ENCODE measurements around the gene NUP43. TPM values are rescaled to one million over a fixed set of nuclear protein-coding genes. Genes with fewer than 3 reads are reported as not detected.
A peak's percentile ranks its signal among the peaks of the same experiment; 100 is the strongest.

NUP43 gene
- total RNA-seq, 2 donors from 2014 or later = 8.6 to 22.8 TPM

DNA sequence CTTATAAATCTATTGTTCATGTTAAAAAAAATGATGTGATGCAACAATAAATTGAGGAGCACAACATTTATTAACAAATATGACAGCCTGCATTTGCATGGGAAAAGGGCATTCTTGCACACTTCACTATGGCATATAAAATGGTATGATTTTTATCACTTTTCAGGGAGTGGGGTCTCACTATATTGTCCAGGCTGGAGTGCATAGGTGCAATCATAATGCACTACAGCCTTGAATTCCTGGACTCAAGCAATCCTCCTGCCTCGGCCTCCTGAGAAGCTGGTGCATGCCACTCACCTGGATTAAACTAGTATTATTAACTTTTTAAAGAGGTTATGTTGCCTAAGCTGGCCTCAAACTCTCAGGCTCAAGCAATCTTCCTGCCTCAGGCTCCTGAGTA, 11.4 kb downstream of the NUP43 start:
- intact Hi-C loops (cut with DNase I) = no loop called here
- TF ChIP-seq, protein P1, sequence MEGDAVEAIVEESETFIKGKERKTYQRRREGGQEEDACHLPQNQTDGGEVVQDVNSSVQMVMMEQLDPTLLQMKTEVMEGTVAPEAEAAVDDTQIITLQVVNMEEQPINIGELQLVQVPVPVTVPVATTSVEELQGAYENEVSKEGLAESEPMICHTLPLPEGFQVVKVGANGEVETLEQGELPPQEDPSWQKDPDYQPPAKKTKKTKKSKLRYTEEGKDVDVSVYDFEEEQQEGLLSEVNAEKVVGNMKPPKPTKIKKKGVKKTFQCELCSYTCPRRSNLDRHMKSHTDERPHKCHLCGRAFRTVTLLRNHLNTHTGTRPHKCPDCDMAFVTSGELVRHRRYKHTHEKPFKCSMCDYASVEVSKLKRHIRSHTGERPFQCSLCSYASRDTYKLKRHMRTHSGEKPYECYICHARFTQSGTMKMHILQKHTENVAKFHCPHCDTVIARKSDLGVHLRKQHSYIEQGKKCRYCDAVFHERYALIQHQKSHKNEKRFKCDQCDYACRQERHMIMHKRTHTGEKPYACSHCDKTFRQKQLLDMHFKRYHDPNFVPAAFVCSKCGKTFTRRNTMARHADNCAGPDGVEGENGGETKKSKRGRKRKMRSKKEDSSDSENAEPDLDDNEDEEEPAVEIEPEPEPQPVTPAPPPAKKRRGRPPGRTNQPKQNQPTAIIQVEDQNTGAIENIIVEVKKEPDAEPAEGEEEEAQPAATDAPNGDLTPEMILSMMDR (IDR thresholded peaks at IDR 0.05) = no peak
- no peak for TF ChIP-seq POLR2A (IDR thresholded peaks at IDR 0.05)
- H3K4me1 ChIP-seq = no peaks in the 10 kb centered on the region
- no peak overlapping the region for H3K27ac ChIP-seq
- WGBS, 2 donors = 100% methylated on average over 1 of the region's 1 CpG
- no peak for ATAC-seq
- no peak for DNase-seq
- H3K36me3 ChIP-seq (replicated peaks in 1 of 2; ENCODE audit: insufficient read depth in 1 of 2, low read depth in 2 of 2) = peaks cover 0 to 25% of the 10 kb centered on the region in 2 donors
- no peak overlapping the region for H3K4me3 ChIP-seq
- no peaks in the 10 kb centered on the region for H3K9me3 ChIP-seq
- no peaks in the 10 kb centered on the region for H3K27me3 ChIP-seq

DNA sequence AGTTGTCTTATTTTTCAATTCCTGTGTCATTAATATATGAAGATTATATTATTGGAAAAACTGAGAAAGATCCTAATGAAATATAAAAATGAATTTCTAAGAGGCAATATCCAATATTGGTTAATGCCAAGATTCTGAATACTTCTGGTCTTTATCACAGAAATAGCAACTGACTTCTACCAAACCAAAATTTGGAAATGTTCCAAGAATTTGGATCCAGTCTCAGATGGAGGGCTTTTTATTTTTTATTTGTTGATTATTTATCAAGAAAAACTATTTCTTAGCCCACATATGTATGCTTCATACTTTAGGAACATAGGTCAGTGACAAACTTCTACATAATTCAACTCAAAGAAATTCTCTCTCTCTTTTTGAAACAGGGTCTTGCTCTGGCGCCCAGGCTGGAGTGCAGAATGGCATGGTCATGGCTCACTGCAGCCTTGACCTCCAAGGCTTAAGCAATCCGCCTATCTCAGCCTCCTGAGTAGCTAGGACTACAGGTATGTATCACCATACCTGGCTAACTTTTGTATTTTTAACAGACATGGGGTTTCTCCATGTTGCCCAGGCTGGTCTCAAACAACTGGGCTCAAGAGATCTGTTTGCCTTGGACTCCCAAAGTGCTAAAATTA, 13.1 kb downstream of the NUP43 start:
- Histone ChIP-seq H3K27ac (no peak overlapping the region), H3K27me3 (no peaks in the 10 kb centered on the region), H3K4me3 (no peak overlapping the region), H3K4me1 (no peaks in the 10 kb centered on the region), H3K36me3 (replicated peaks in 1 of 2; ENCODE audit: insufficient read depth in 1 of 2, low read depth in 2 of 2) (peaks cover 0 to 33% of the 10 kb centered on the region in 2 donors), H3K9me3 (no peaks in the 10 kb centered on the region)
- ATAC-seq (no peak), DNase-seq (no peak)
- TF ChIP-seq POLR2A (IDR thresholded peaks at IDR 0.05) = no peak
- TF ChIP-seq, protein P1 (IDR thresholded peaks at IDR 0.05) = no peak
- intact Hi-C loops (cut with DNase I) = no loop called here
- WGBS, 2 donors = 80 to 100% methylated on average over 2 of the region's 2 CpGs

DNA sequence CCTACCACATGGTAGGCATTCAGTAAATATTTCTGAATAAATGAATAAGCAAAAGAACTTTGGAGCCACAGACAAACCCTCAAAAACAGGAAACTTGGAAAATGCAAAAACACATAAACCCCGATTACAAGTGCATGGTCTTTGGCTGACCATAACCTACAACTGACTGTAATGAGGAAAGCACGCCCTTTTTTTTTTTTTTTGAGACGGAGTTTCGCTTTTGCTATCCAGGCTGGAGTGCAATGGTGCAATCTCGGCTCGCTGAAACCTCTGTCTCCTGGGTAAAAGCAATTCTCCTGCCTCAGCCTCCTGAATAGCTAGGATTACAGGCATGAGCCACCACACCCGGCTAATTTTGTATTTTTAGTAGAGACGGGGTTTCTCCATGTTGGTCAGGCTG, 16.5 kb downstream of the NUP43 start:
- Histone ChIP-seq H3K27ac (no peak overlapping the region), H3K4me1 (no peaks in the 10 kb centered on the region), H3K4me3 (no peak overlapping the region), H3K36me3 (replicated peaks in 1 of 2; ENCODE audit: insufficient read depth in 1 of 2, low read depth in 2 of 2) (peaks cover 0 to 30% of the 10 kb centered on the region in 2 donors), H3K9me3 (no peaks in the 10 kb centered on the region), H3K27me3 (no peaks in the 10 kb centered on the region)
- TF ChIP-seq, protein P1 (IDR thresholded peaks at IDR 0.05) = no peak
- no peak for TF ChIP-seq POLR2A (IDR thresholded peaks at IDR 0.05)
- WGBS, 2 donors = 85 to 92% methylated on average over 8 of the region's 8 CpGs
- no peak for DNase-seq
- ATAC-seq = no peak
- intact Hi-C loops (cut with DNase I) = loop anchor here (10.0 kb wide), 1 partner anchor 195 kb away; the partner anchor contains the start of gene RAET1G

DNA sequence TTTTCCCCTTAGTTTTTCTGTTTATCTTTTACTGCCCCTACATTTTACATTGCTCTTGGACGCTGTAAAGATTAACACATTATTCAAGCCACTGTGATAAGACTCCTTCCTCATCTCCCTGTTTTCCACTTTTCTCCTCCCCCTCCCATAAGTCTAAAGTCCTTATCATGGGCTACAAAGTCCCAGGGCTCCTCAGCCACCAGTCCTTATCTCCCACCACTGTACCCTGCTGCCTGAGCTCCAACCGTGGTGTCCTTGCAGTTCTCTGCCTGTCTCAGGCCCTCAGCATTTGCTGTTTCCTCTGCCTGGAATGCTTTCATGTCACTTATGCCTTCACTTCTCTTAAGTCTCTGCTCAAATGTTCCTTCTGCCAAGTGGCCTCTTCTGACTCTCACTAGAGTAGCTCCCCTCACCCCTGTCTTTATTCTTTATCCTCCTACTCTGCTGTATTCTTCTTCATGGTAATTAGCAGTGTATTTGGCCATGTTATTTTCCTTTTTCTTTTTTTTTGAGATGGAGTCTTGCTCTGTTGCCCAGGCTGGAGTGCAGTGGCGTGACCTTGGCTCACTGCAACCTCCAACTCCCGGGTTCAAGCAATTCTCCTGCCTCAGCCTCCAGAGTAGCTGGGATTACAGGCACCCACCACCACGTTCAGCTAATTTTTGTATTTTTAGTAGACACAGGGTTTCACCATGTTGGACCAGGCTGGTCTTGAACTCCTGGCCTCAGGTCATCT, 17.7 kb downstream of the NUP43 start:
- peaks cover 0 to 30% of the 10 kb centered on the region in 2 donors for H3K36me3 ChIP-seq (replicated peaks in 1 of 2; ENCODE audit: insufficient read depth in 1 of 2, low read depth in 2 of 2)

More for the DNA sequence above, 17.7 kb downstream of the NUP43 start:
- H3K4me1 ChIP-seq = peaks cover 2% of the 10 kb centered on the region
- TF ChIP-seq, protein P1 (IDR thresholded peaks at IDR 0.05) = no peak
- no peak for TF ChIP-seq POLR2A (IDR thresholded peaks at IDR 0.05)
- intact Hi-C loops (cut with DNase I) = loop anchor here (10.0 kb wide), 1 partner anchor 196 kb away; the partner anchor contains the start of gene RAET1G
- no peak for DNase-seq
- no peaks in the 10 kb centered on the region for H3K27me3 ChIP-seq
- 74 to 78% methylated on average over 5 of the region's 5 CpGs for WGBS, 2 donors
- H3K4me3 ChIP-seq = no peak overlapping the region
- H3K9me3 ChIP-seq = no peaks in the 10 kb centered on the region
- peak overlapping the region in 1 of 4 donors; percentile 57 for H3K27ac ChIP-seq
- no peak for ATAC-seq
